PC-9 (cell line): ENCODE results near the gene CCDC92.

Source experiments
- CTCF ChIP-seq: fragments of 200-600 bp; sonication (generic); conservative IDR thresholded peaks from 2 replicates; pipeline ENCODE4 v1.6.1; 2017; ENCODE audit warnings: mixed run types, antibody characterized with exemption, mild to moderate bottlenecking, moderate library complexity
- EZH2 ChIP-seq: fragments of 200-600 bp; sonication (generic); IDR thresholded peaks from 2 replicates; pipeline ENCODE4 v1.8.0; 2017; ENCODE audit warnings: antibody characterized with exemption, low read depth

- TF ChIP-seq CTCF (no peak), EZH2 (no peak)
Observed at GRCh38 chr12:123995023-123995748, 22.6 kb upstream of the CCDC92 start.
